ENCODE results near the gene TAF6L. TPM values are rescaled to one million over a fixed set of nuclear protein-coding genes. Genes with fewer than 3 reads are reported as not detected.

TAF6L gene
- total RNA-seq, 1 experiment from 2014 or later: 40.2 TPM

GRCh38 chr11:62774407-62774806, 3.2 kb downstream of the TAF6L start:
- Histone ChIP-seq H3K79me2 (ENCODE audit: low read length) (peaks cover 20% of the 10 kb centered on the region), H3K9me3 (ENCODE audit: low read length) (no peaks in the 10 kb centered on the region), H3K4me1 (ENCODE audit: insufficient read depth, low read length) (peaks cover 13% of the 10 kb centered on the region), H3K9ac (ENCODE audit: low read length) (no peak overlapping the region), H3K4me2 (ENCODE audit: low read length) (no peak overlapping the region), H3K27ac (ENCODE audit: low read length) (no peak overlapping the region), H2AFZ (ENCODE audit: low read length) (no peak overlapping the region), H3F3A (ENCODE audit: low read length, unreplicated experiment) (peaks cover 3% of the 10 kb centered on the region), H3K27me3 (ENCODE audit: low read length) (no peaks in the 10 kb centered on the region), H3K36me3 (ENCODE audit: low read depth, low read length) (peaks cover 14% of the 10 kb centered on the region), H3K4me3 (ENCODE audit: low read length) (no peak overlapping the region), H3K9me2 (replicated peaks; ENCODE audit: low read length) (no peaks in the 10 kb centered on the region), H4K20me1 (ENCODE audit: low read length) (no peaks in the 10 kb centered on the region)
- intact Hi-C loops (cut with micrococcal nuclease): no loop called here
- TF ChIP-seq EZH2 (IDR thresholded peaks at IDR 0.05; ENCODE audit: low read length, unreplicated experiment) (no peak), CTCF (conservative IDR thresholded peaks at IDR 0.05; ENCODE audit: low read depth, low read length) (no peak), EZH2phosphoT487 (IDR thresholded peaks at IDR 0.05; ENCODE audit: borderline replicate concordance, low read length) (no peak)
- BruUV-seq (replicated peaks): no TSS peak
- ChIA-PET CTCF (interaction anchor here (0.9 kb wide), 1 partner anchor 12 kb away, joined by 3 read pairs; no protein-coding TSS in a partner anchor), POLR2A (ENCODE audit: unreplicated experiment) (no interaction called here)
- no peak for DNase-seq
- ATAC-seq: no peak

GRCh38 chr11:62775646-62776045, 4.5 kb downstream of the TAF6L start:
- ChIA-PET CTCF (no interaction called here), POLR2A (ENCODE audit: unreplicated experiment) (interaction anchor here (0.5 kb wide), 1 partner anchor 686 kb away, joined by 3 read pairs; no protein-coding TSS in a partner anchor)
- no peaks in the 10 kb centered on the region for H3K27me3 ChIP-seq (ENCODE audit: low read length)
- H3K9ac ChIP-seq (ENCODE audit: low read length): no peak overlapping the region
- intact Hi-C loops (cut with micrococcal nuclease): no loop called here
- peaks cover under 1% of the 10 kb centered on the region for H3F3A ChIP-seq (ENCODE audit: low read length, unreplicated experiment)
- H3K4me1 ChIP-seq (ENCODE audit: insufficient read depth, low read length): peaks cover 9% of the 10 kb centered on the region
- BruUV-seq (replicated peaks): no TSS peak
- peaks cover 20% of the 10 kb centered on the region for H3K79me2 ChIP-seq (ENCODE audit: low read length)
- no peak for ATAC-seq
- H3K9me3 ChIP-seq (ENCODE audit: low read length): no peaks in the 10 kb centered on the region
- no peaks in the 10 kb centered on the region for H3K9me2 ChIP-seq (replicated peaks; ENCODE audit: low read length)
- no peak for DNase-seq
- no peak overlapping the region for H2AFZ ChIP-seq (ENCODE audit: low read length)
- TF ChIP-seq CTCF (conservative IDR thresholded peaks at IDR 0.05; ENCODE audit: low read depth, low read length): no peak
- no peak for TF ChIP-seq EZH2 (IDR thresholded peaks at IDR 0.05; ENCODE audit: low read length, unreplicated experiment)
- TF ChIP-seq EZH2phosphoT487 (IDR thresholded peaks at IDR 0.05; ENCODE audit: borderline replicate concordance, low read length): no peak
- no peak overlapping the region for H3K27ac ChIP-seq (ENCODE audit: low read length)
- no peaks in the 10 kb centered on the region for H4K20me1 ChIP-seq (ENCODE audit: low read length)
- no peak overlapping the region for H3K4me3 ChIP-seq (ENCODE audit: low read length)
- peaks cover 14% of the 10 kb centered on the region for H3K36me3 ChIP-seq (ENCODE audit: low read depth, low read length)
- H3K4me2 ChIP-seq (ENCODE audit: low read length): no peak overlapping the region

DNA sequence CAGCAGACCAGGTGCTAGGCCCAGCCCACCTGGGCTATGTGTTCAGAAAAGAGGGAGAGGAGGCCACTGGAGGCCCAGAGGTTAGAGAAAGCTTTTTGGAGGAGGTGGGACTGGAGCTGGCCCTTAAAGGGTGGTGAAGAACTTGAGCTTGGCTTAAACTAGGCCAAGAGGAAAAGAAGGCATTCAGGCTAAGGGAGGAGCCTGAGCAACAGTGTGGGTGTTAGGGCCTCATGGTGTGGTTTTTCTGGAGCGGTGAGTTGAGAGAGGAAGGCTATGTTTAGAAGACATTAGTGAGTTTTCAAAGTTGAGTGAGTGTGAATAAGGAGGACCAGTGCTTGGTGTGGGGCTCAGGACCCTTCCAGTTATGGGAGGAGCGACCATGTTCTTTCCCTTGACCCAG, 6.2 kb downstream of the TAF6L start:
- Histone ChIP-seq H3K79me2 (ENCODE audit: low read length) (peaks cover 12% of the 10 kb centered on the region; the same call in 1 of the 2 replicates), H3K9me3 (ENCODE audit: low read length) (no peaks in the 10 kb centered on the region), H2AFZ (ENCODE audit: low read length) (no peak overlapping the region), H3F3A (ENCODE audit: low read length, unreplicated experiment) (no peaks in the 10 kb centered on the region), H3K27ac (ENCODE audit: low read length) (no peak overlapping the region), H3K9ac (ENCODE audit: low read length) (no peak overlapping the region), H3K9me2 (replicated peaks; ENCODE audit: low read length) (no peaks in the 10 kb centered on the region), H4K20me1 (ENCODE audit: low read length) (no peaks in the 10 kb centered on the region), H3K27me3 (ENCODE audit: low read length) (no peaks in the 10 kb centered on the region), H3K36me3 (ENCODE audit: low read depth, low read length) (peaks cover 14% of the 10 kb centered on the region), H3K4me3 (ENCODE audit: low read length) (no peak overlapping the region), H3K4me2 (ENCODE audit: low read length) (no peak overlapping the region), H3K4me1 (ENCODE audit: insufficient read depth, low read length) (no peaks in the 10 kb centered on the region)
- TF ChIP-seq CTCF (conservative IDR thresholded peaks at IDR 0.05; ENCODE audit: low read depth, low read length) (no peak), EZH2phosphoT487 (IDR thresholded peaks at IDR 0.05; ENCODE audit: borderline replicate concordance, low read length) (no peak), EZH2 (IDR thresholded peaks at IDR 0.05; ENCODE audit: low read length, unreplicated experiment) (no peak)
- DNase-seq (no peak), ATAC-seq (no peak)
- BruUV-seq (replicated peaks): no TSS peak
- CTCF ChIA-PET: no interaction called here
- intact Hi-C loops (cut with micrococcal nuclease): no loop called here
- POLR2A ChIA-PET (ENCODE audit: unreplicated experiment): no interaction called here
